Endometrium (tissue), 2 donors: ENCODE data around the gene POU2F1.

Source experiments
- FAIRE-seq: peaks from 2 replicates; lab custom pipeline; 2012; peaks lifted over from hg19 to GRCh38; lab: Jason Lieb, UNC
- donor health status: control.
- donor health status: control.

Gene POU2F1

DNA sequence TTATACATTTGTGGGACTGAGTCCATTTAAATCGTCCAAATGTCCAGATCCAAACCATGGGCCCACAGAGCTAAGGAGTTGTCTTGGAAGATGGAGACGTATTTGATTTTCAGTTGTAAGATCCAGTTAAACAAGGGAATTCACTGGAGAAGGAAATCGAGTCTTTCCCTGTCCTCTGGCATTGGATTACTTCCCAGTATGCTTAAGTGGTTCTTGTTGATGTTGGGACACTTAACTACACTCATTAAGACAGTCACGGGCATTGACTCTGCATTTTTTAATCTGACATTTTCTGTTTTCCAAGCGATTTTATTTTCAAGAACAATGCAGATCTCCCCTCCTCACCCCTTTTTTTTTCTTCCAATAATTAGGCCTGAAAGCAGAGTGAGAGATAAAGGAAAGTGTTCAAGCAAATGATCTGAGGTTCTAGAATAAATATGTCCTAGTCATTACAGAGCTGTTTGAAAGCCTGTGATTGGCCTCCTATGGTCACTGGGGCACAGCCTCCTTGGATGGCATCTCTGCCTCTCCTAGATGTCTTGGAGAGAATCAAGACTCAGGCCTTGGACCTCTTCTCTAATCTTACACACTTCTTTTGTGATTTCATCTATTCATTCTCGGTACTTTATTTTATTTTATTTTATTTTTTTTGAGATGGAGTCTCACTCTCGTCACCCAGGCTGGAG, 248.7 kb downstream of the POU2F1 start:
- no peak for FAIRE-seq

DNA sequence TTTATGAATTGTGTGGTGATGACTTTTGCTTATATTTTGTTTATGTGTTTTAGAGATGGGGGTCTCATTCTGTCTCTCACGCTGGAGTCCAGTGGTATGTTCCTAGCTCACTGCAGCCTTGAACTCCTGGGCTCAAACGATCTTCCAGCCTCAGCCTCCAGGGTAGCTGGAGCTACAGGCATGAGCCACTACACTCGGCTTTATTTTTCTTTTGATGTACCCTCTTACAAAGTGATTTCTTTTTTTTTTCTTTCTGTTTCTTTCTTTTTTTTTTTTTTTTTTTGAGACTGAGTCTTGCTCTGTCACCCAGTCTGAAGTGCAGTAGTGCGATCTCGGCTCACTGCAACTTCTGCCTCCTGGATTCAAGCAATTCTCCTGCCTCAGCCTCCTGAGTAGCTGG, 250.9 kb downstream of the POU2F1 start:
- FAIRE-seq = no peak

DNA sequence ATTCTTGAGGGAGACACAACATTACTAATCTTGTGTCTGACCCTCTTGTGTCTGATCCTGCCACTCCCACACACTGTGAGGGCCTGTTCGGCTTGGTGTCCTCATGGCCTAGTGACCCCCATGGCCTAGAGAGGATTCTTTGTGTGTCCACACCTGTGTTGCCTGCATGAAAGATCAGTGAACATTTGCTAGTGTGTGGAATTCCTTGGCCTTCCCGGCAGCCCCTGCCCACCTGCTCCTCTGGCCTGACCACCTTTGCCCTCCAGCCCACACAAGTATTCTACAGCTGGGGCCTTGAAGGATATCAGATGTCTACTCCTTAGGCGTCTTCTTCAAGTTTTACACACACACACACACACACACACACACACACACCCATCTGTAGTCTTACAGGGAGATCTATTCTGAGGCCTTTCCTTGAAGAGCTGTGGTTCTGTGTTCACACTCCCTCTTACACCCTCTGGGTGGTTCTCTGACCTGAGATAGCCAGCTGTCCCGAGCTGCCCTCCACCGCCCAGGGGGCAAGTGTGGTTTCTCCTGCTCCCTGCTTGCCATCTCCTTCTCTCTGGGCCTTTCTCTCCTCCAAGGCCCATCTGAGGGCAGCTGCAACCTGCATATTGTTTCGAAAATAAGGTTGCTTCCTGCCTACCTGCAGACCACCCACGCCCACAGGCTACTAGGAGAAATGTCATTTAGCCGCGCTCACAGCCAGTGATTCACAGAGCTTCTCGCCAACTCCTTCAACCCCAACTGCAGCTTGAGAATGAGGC, 252.3 kb downstream of the POU2F1 start:
- FAIRE-seq = no peak

DNA sequence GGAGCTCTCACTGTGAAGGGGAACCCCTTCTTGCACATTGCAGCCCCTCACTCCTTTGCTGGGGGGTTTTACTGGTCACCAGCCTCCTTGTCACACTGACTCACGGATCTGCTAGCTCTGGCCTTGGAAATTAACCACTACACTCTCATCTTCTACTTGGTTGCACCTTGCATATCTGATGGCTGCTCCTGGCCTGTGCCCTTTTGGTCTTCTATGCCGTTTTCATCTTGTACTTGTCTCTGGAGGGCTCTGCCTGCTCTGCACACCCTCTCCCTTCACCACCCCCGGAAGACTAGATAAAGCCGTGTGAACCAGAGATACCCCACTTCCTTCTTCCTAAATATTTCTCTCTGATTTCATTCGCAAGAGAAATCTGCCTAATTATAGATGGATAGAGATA, 253.1 kb downstream of the POU2F1 start:
- no peak for FAIRE-seq

DNA sequence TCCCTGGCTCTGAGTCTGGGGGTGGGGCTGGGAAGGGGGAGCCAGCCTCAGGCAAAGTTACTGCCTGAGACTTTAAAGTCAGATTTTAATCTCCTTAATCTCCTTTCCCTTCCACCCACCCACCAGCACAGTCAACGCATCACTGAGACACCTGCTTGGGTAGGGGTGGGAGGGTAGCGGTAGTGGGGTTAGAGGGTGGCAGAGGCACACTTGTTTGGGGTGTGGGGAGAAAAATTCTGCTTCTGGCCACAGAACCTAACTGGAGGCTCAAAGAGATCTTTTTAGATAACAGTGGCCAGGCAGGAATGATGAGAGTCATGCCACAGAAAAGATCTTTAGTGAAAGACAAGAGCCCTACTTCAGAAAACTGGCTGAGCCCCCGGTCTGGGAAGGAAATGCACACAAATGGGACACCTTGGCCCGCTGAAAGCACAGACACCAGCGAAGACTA, 253.5 kb downstream of the POU2F1 start:
- no peak for FAIRE-seq

DNA sequence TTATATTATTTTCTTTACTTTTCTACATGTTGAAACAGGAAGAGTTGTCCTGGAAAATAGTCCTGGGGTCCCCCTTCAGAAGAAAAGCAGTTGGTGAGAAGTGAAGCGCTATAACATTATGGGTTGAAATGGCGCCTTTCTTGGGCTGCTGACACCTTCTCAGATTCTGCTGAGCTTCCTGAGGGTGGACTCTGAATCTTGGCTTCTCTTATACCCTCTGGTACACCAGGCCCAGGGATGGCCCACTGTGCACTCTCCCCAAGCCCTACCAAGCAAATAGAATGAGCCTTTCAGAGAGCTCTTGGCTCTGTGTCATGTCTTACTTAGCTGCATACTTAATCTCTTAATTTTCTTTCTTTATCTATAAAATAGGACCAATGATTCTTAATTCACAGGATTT, 255.4 kb downstream of the POU2F1 start:
- no peak for FAIRE-seq
